SIG-M5 (cell line): ENCODE measurements around the gene ZRANB3.

ENCODE experiments used
- DNase-seq: peaks from one replicate; lab custom pipeline; 2025; lab: John Stamatoyannopoulos, UW

The ZRANB3 gene

DNA sequence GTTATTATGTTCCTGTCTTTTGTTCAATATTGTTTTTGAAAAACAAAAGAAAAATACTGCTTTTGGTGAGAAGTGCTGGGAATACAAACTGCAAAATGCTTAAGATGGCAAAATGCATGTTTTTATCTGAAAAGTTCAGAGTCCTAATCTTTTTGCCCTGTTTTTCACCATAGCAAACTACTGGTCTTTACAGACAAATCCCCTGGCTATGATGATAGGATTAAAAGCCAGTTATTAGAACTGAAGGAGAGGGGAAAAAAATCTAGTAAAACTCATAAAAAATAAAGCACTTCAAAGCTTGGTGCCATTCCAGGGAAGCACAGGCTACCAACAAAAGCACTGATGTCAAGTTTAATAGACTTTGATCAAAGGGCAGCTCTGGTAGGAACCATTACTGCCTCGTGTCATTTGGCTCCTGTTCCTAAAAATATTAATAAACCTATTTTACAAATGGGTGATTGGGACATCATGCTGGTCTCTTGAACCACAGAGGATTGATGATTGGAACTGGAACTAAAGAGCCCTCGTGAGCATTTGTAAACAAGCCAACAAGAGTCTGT is 284.2 kb downstream of the ZRANB3 start:
- DNase-seq, result no peak

DNA sequence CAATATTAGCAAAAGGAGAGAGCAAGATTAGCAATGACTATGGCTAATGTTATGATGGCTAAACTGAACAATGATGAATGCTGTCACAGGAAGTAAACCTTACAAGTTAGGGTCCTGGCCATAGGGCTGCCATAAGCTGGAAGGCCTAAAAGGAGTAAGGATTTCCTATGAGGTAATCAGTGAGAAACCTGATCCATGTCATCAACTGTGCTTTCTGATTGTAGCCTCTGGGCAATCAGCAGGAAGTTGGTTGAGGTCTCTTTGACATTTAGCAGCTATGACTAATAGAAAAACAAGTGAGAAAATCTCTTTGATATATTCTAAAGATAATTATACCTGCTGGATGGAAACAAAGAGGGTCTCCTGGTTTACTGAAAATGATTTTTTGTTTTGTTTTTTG is 285.9 kb downstream of the ZRANB3 start:
- DNase-seq, result no peak

DNA sequence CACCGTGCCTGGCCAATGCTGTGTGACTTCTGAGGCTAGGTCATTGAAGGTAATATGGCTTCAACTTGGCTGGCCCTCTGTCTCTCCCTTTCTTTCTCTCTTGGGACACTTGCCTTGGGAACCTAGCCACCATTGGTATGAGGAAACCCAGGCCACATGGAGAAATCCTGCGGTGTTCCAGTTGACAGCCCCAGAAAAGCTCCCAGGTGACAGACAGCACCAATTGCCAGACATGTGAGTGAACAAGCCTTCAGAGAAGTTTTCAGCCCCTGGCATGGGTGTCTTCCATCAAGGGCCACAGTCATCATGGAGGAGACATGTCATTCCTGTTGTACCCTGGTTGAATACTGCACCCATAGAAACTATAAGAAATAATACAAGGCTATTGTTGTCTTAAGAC is 292.4 kb downstream of the ZRANB3 start:
- no peak for DNase-seq

DNA sequence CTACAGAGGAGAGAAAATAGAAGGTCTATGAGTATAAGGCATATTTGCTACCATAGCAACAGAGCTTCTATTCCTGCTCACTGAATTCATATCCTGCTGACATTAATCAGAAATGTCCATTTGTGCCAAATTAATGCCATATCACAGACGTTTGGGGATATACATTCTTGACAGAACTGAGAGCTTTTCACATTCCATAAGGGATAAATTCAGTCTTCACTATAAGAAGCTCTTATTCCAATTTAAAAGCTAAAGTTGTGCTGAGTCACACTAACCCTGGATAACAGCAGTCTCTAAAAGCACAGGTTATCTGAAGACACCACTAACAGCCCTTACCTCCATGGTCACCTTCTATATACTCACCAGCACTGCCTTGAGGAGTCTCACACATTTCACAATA is 300.9 kb downstream of the ZRANB3 start:
- no peak for DNase-seq

DNA sequence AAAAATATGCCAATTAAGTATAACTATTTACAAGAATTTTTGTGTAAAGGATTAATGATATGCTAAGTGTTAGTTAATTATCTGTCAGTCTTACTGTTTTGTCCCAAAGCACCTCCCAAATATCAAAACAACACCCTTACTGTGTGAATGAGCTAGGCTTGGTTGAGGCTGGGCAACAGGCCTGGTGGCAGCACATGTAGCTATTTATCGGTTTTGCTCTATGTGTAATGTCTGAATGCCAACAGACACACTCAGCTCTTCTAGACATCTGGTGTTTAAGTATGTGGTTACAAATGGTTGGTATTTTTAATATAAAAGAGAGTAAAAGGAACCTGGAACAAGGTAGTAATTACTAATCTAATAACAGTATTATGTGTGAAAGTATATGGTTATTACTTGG is 303.6 kb downstream of the ZRANB3 start:
- no peak for DNase-seq

GRCh38 chr2:135226961-135227360 is 304.1 kb downstream of the ZRANB3 start:
- DNase-seq, result no peak

- no peak for DNase-seq
Observed at GRCh38 chr2:135225781-135226180, 305.2 kb downstream of the ZRANB3 start.

- no peak for DNase-seq
Observed at GRCh38 chr2:135219226-135219625, 311.8 kb downstream of the ZRANB3 start.

- DNase-seq, result no peak
Observed at GRCh38 chr2:135218426-135218825, 312.6 kb downstream of the ZRANB3 start.

- no peak for DNase-seq
Observed at GRCh38 chr2:135212757-135213156, 318.3 kb downstream of the ZRANB3 start.

DNA sequence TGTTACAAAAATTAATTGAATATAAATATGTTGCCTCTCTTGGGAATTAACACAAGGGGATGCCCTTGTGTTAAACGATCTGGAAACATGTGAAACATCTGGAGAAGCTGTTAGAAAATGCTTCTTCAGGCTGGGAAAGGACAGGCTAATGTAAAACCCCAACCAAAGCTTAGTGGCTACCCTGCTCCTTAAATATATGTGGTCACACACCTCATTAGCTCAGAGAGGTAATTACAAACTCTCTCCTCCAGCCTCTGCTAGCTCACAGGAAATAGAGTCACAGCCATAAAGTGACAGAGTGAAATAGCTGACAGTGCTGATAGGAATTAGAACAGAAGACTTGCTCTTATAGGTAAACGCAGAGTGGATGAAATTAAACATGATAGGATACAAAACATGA is 323.0 kb downstream of the ZRANB3 start:
- DNase-seq, result no peak

DNA sequence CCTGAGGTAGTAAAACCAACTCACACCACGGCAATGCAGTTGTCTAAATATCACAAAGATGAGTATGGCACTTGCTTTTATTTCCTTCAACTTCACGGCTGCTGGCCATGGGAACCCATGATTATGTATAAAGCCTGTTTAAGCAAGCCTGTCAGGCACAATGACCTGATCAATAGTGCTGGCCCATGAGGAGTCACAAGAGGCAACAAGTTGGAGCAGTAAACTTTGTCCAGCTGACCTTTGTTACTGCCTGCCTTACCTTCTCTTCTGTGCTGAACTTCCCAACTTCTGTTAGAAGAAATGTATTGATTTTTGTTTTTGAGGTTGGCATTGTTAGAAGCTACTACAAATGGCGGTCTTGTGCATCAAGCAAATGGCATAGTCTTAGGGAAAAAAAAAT is 327.1 kb downstream of the ZRANB3 start:
- no peak for DNase-seq

DNA sequence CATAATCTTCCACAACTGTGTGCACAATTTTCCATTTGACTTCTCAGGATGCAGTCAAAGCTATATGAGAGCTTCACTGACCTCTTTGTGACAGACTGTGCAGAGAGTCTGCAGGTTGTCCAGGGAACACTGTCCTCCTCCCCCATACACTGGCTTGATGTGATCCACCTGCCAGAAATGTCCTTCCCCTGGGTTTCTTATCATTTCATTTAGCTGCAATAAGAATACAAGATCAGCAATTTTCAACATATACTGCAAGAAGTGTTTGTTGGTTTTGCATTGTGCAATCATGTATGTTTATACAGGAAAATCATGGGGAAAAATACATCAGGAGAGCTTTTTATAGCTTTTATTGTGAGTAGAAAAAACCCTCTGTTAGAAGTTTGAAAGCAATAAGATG is 328.3 kb downstream of the ZRANB3 start:
- no peak for DNase-seq

GRCh38 chr2:135198481-135198880 is 332.5 kb downstream of the ZRANB3 start:
- DNase-seq, result no peak

DNA sequence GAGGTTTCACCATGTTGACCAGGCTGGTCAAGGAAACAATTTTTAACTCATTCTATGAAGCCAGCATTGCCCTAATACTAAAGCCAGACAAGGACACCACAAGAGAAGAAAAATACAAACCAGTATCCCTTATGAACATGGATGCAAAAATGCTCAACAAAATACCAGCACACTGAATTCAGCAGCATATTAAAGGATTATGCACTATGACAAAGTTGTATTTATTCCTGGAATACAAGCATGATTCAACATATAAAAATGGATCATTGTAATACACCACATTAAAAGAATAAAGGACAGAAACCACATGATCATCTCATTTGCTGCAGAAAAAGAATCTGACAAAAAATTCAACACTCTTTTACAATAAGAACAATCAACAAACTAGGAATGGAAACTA is 340.2 kb downstream of the ZRANB3 start:
- DNase-seq, result no peak

DNA sequence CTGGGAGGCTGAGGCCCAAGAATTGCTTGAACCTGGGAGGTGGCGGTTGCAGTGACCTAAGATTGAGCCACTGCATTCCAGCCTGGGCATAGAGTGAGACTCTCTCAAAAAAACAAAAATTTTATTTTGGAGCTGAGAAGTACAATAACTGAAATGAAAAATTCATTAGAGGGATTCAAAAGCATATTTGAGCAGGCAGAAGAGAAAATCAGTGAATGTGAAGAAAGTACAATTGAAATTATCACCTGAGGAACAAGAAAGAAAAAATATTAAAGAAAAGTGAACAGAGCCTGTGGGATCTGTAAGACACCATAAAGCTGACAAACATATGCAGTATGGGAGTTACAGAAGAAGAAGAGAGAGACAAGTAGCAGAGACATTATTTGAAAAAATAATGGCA is 341.9 kb downstream of the ZRANB3 start:
- no peak for DNase-seq

DNA sequence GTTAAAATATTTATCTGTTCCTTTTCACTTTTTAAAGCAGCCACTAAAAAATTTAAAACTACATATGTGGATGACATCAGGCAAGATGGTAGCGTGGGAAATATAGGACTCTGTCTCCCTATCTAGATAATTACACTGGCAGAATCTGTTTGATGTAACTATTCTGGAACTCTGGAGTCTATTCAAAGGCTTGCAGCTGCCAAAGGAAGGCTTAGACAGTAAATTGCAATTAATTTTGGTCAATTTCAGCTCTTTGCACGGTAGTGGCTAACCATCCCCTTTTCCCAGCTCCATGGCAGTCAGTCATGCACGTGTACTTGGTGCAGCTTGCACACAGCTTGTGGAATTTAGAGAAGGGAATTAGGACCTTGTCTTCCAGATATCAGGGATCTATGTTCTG is 343.7 kb downstream of the ZRANB3 start:
- DNase-seq, result no peak

DNA sequence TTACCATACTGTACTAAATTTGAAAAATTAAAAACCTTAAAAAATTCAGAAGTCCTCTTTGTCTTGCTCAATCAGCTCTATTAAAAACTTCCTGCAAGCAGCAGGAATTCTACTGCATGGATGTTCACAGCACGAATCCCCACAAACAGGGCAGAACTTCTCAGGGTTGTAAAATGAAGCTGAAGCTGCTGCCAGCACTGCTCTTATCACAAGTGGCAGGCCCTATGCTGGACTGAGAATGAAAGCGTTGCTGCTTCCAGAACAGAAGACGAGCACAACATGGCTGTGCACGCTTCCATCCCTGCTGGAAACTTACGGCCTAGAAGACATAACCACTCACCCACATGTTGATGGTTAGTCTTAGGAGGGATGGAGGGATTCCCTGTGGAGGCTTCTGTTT is 345.0 kb downstream of the ZRANB3 start:
- DNase-seq, result no peak

- no peak for DNase-seq
Observed at GRCh38 chr2:135183822-135184221, 347.2 kb downstream of the ZRANB3 start.

- no peak for DNase-seq
Observed at GRCh38 chr2:135182601-135183000, 348.4 kb downstream of the ZRANB3 start.

GRCh38 chr2:135182190-135182589 is 348.8 kb downstream of the ZRANB3 start:
- DNase-seq, result no peak

- no peak for DNase-seq
Observed at GRCh38 chr2:135179689-135180088, 351.3 kb downstream of the ZRANB3 start.

DNA sequence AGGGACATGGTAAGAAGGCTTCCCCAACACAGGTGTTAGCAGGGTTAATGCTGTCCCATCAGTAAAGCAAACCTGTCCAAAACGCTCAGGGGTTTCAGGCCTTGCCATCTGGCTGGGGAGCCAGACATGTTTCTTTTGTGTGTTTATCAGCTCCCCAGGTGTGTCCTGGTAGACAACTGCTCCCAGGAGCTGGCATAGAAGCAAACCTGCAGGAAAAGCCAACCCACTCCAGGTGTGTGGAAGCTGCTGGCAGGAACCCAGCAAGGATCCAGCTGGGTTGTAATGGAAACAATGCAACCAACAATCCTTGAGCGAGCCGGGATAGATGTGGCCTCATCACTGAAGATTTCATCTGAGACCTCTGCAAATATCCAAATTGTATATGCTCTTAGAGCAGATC is 355.8 kb downstream of the ZRANB3 start:
- no peak for DNase-seq

DNA sequence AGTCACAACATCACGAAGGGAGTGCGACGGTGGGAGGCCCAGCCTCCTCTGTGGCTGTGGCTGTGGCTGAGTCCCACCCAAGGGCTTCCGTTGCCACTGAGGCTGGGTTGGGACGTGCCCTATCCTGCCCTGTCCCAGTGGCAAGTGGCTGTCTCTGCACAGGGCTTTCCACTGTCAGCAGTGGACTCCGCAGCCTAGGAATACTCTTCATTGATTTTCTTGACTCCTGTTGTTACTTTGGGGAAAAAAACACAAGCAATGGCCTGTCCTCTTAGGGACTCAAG is 356.3 kb downstream of the ZRANB3 start:
- DNase-seq, result no peak
